ENCODE measurements around the gene SNX21.
"Not testable (repeated sequence)": the region's sequence is repeated elsewhere in the genome, so short reads cannot be mapped to it uniquely, and the experiment has no call there.

SNX21 gene

DNA sequence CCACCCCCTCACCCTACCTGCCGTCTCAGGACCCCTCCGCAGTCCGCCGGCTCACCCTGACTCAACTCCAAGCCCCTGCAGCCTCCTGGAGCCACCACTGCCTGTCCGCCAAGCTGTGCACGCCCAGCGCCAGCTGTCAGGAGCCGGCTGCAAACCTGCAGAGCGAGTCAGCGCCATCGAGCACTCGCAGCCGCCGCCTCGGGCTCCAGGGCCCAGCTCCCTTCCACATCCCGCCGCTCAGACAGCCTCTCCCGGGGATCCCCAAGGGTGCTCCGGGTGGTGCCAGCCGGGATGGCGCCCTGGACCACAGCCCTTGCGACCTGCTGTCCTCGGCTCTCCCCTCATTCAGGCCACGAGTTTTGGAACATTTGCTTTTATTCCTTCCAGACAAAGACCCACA lies 10.7 kb upstream of the SNX21 start:
- H3K4me3 ChIP-seq (ENCODE audit: low read depth, low read length): no peak overlapping the region

DNA sequence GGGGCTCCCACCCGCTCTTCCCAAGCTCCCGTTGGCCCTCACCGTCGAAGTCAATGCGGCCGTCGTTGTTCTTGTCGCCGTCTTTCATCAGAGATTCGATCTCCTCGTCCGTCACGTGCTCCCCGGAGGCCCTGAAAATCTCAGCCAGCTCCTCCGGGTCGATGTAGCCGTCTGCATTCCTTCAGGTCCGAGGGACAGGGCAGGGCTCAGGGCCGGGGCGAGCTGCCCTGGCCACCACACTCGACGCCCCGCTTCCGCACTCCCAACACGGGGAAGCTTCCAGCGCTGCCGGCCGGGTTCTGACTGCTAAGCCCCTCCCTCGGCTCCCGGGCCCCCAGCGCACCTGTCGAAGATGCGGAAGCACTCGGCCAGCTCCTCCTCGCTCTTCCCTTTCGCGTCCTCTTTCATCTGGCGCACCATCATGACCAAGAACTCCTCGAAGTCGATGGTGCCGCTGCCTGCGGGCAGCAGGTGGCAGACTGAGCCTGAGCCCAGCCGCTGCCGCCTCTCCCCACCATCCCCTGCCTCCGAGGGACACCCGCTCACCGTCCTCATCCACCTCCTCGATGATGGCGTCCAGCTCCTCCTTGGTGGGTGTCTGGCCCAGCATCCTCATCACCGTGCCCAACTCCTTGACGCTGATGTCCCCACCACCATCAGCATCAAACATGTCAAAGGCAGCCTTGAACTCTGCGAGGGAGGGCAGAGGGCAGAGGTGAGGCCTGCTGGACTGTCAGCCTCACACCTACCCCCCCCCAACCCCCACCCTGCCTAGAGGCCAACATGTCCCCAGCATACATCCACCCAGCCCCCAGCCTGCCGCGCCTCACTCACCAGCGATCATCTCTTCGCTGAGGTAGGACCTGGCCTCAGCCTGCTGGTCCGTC lies 9.4 kb upstream of the SNX21 start:
- H3K4me3 ChIP-seq (ENCODE audit: low read depth, low read length): no peak overlapping the region

DNA sequence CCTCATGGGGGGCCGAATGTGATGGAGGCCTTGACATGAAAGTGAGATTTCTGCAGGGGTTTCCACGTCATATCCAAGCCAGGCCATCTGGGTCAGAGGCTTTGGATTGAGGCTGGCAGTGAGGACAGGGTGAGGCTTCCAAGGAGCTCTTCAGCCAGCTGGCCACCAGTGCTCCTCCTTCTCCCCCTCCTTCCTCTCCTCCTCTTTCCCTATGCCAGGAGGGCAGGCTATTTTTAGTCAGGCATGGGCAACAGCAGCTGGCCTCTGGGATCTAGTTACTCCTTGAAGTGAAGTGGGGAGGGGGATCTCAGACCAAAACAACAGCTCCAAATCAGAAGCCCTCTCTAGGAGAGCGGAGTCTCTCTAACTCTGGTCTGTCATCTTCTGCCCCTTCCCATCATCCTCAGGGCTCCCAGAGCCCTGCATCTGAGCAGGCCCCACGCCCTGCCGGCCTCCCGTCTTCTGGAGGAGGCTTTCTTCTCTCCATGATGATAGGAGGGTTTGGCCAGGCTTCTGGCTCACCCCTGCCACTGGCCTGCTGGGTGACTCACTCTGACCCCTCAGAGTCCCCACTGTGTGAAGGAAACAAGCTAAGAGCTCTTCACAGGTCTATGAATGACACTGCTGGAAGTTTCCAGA lies 7.1 kb upstream of the SNX21 start:
- no peak overlapping the region for H3K4me3 ChIP-seq (ENCODE audit: low read depth, low read length)

DNA sequence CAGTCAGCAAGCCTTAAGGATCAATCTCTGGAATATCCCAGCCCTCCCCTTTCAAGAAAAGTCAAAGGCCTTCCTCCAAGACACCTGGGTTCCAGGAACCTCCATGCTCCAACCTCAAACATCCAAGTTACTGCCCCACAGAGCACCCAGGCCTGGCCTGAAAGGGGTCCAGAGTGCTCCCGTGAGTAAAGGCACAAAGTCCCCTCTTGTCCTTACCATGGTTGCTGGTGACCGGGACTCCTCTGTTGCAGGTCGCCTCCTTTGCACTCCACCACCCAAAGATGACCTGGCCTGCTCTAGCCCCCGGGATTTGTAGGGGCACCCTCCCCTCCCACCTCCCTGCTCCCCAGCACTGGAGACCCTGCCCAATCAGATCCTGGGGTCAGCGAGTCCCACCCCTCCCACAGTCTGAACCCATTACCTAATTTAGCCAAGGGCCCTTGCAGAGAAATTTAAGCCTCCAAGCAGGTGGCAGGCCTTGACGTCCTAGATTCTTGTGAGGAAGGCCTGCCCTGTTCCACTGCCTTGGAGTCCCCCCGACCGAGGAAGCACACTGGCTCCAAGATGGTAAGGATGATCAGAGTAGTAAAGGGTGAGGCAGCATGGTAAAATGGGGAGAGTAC lies 6.5 kb upstream of the SNX21 start, which contains the start of gene TNNC2:
TSS of gene TNNC2 (minus strand) at position 283 of the 623 bp plus-strand sequence. CDS start at position 219, 64 bp downstream.
- no peak within 1 kb of the TSS for H3K4me3 ChIP-seq (ENCODE audit: low read depth, low read length)

DNA sequence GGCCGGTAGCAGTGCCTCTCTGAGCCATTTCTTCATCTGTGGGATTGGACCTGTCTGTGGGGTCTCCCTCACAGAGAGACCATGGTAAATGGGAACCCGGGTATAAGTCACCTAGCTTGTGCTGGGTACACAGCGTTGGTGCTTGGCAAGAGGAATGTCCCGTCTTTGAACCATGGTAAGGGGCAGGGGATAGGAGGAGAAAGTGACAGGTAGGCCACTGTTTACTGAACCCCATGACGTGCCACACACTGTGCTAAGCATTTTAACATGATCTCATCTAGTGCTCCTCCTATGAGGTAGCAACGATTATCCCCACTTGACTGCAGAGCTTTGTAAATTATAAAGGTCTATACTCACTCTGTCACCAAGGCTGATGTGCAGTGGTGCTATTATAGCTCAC lies 5.9 kb upstream of the SNX21 start:
- H3K4me3 ChIP-seq (ENCODE audit: low read depth, low read length): no peak overlapping the region

DNA sequence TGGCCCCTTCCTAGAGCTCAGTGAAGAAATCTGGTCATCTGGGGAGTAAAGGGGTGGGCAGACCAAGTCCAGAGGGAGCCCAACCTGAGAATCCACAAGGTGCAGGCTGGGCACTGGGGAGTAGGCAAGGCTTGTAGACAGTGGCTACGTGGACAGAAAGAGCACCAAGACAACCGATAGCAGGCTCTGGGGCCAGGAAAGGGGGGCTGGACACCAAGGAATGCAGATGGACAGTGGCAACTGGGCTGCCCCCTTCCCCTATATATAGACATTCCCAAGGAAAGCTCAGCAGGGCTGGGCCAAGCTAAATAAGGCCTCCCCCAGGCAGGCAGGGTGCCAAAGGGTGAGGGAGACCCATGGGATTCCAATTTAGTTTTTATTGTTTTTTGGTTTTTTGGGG lies 5.0 kb upstream of the SNX21 start:
- H3K4me3 ChIP-seq (ENCODE audit: low read depth, low read length): no peak overlapping the region

DNA sequence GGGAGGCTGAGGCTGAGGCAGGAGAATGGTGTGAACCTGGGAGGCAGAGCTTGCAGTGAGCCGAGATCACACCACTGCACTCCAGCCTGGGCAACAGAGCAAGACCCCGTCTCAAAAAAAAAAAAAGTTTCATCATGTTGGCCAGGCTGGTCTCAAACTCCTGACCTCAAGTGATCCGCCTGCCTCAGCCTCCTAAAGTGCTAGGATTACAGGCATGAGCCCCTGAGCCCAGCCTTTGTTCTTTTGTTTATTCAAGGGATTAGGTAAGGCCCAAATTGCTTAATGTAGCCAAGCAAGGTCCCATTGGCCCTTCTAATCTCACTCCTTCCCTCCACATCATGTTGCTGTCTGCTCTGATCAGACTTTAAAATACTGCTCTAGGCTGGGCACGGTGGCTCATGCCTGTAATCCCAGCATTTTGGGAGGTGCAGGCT lies 3.9 kb upstream of the SNX21 start:
- not testable (repeated sequence) for H3K4me3 ChIP-seq (ENCODE audit: low read depth, low read length)

DNA sequence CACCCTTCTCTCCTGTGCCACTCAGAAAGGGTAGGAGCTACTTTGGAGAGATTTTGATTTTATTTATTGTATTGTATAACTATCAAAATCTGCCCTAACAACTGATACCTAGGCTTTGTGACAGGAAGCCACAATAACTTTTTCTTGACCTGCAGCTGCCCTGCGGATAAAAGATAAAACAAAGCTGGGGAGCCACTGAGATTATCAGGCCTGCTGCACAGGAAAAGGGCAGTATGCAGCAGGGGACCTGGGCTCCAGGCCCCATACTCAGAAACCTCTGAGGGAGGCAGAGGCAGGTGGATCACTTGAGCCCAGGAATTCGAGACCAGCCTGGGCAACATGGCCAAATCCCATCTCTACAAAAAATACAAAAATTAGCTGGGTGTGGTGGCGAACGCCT lies 980 bp upstream of the SNX21 start:
- H3K4me3 ChIP-seq (ENCODE audit: low read depth, low read length): no peak overlapping the region

DNA sequence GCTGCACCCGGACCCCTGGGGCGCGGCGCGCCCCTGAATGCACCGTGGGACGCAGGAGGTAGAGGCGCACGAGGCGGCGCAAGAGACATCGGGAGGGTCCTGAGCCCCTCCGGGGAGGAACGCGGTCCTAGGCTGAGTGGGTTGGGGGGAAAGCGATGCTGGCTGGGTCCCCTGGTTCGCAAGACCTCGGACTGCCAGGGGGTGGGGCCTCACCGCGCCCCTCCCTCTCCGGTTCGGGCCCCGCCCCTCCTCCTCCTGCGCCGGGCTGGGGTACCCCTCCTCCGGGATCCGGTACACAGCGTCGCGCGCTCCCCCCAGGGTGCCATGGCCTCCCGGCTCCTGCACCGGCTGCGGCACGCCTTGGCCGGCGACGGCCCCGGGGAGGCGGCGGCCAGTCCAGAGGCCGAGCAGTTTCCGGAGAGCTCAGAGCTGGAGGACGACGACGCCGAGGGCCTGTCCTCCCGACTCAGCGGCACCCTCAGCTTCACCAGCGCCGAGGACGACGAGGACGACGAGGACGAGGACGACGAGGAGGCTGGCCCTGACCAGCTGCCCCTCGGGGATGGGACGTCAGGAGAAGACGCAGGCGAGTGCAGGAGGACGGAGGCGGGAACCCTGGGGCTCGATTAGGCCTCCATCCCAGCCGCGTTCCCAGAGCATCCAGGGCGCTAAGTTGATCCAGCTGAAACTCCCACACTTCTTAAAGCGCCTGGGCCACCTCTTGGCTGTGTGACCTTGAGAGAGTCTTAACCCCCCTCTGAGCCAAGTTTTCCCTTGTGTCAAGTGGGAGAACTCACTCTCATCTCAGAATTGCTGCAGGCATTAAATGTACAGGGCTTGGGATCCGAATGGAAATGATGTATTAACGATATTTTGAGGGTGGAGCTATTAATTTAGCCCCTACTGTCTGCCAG lies 541 bp downstream of the SNX21 start:
- peak overlapping the region; percentile 52 for H3K4me3 ChIP-seq (ENCODE audit: low read depth, low read length)

DNA sequence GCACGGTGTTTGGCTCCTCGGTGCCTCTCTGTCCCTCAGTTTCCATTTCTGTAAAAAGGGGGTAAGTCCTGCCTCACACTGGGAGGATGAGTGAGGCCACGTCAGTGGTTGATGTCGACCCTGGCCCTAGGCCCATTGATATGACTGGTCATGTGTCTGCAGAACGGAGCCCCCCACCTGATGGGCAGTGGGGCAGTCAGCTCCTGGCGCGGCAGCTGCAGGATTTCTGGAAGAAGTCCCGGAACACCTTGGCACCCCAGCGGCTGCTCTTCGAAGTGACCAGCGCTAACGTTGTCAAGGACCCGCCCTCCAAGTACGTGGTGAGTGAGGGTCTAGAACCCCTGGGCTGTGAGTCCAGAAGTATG lies 1.2 kb downstream of the SNX21 start:
- H3K4me3 ChIP-seq (ENCODE audit: low read depth, low read length): peak overlapping the region; percentile 52

DNA sequence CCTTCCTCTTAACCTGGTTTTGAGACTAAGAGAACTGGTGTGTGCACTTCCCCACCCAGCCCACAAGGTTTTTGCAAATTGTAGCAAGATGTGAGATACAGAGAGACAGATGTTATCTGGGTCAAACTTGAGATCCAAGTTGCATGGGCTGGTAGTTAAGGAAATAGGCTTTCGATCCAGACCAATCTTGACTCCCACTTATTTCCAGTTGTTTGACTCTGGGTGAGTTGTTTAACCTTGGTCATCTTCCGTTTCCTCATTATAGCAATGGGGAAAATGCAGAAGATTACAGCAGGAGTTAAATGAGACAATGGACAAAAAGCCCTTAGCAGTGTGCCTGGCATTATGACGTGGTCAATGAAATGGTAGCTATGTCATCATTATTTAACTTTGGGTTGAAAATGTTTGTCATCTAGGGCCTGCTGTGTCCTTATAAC lies 1.7 kb downstream of the SNX21 start:
- H3K4me3 ChIP-seq (ENCODE audit: low read depth, low read length): no peak overlapping the region

DNA sequence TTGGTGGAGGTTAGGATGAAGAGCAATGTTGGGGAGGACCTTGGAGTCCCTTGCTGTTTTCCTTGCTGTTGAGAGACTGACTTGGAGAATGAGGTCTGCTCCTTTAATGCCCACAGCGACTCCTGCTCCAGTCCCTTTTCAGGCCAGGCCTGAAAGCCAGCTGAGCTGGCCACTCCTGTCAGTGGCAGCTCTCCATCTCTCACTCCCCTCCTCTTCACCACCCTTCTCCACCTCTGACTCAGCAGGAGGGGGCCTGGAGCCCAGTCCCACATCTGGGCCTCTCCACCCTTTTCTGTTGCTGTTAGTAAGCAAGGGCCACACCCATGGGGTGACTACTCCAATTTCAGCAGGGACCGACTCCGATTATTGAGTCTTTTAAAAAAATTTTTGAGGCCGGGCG lies 2.2 kb downstream of the SNX21 start:
- no peak overlapping the region for H3K4me3 ChIP-seq (ENCODE audit: low read depth, low read length)

DNA sequence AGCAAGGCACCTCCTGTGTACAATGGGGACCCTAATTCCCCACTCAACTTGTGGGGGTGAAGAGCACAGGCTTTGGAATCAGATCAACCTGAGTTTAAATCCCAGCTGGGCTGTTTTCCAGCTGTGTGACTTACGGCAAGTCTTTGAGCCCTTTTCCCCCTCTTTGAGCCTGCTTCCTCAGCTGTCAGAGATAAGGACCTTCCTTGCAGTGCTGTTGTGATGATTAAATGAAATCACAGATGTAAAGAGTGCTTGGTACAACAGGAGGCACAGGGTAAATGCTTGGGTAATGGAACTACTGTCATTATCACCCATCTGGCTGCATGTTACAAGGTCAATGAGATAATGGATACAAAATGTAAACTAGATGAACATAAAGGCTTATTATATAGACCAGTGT lies 3.2 kb downstream of the SNX21 start:
- no peak overlapping the region for H3K4me3 ChIP-seq (ENCODE audit: low read depth, low read length)

DNA sequence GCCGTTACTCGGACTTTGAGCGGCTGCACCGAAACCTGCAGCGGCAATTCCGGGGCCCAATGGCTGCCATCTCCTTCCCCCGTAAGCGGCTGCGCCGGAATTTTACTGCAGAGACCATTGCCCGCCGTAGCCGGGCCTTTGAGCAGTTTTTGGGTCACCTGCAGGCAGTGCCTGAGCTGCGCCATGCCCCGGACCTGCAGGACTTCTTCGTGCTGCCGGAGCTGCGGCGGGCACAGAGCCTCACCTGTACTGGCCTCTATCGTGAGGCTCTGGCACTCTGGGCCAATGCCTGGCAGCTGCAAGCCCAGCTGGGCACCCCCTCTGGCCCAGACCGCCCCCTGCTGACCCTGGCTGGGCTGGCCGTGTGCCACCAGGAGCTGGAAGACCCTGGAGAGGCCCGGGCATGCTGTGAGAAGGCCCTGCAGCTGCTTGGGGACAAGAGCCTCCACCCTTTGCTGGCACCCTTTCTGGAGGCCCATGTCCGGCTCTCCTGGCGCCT lies 7.2 kb downstream of the SNX21 start:
- H3K4me3 ChIP-seq (ENCODE audit: low read depth, low read length): no peak overlapping the region

DNA sequence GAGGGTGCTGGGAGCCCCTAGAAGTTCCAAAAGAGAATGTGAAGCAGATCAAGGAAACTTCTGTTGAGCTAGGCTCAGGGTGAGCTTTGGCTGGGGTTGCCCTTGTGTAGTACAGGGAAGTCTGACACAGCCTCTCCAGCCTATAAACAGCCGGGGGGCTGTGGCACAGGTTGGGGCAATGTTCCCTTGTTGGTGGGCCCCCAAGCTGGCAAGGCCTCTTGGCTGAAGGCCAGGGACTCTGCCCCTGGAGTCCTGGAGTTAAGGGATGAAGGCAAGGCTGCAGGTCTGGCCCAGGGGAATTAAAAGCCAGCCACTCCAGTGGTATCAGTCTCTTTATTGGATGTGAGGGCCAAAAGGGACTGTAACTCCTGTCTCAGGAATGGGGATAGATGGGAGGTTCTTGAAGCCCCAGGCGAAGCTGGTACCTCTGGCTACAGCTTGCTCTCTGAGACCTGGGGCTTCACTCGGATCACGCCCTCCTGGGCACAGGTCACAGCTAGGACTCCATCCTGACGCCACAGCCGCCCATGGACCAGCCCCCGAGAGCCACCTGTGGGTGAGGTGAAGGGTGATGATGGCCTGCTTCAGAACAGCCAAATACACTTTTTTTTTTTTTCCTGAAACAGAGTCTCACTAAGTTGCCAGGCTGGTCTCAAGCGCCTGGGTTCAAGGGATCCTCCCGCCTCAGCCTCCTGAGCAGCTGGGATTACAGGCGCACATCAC lies 8.0 kb downstream of the SNX21 start:
- no peak overlapping the region for H3K4me3 ChIP-seq (ENCODE audit: low read depth, low read length)

DNA sequence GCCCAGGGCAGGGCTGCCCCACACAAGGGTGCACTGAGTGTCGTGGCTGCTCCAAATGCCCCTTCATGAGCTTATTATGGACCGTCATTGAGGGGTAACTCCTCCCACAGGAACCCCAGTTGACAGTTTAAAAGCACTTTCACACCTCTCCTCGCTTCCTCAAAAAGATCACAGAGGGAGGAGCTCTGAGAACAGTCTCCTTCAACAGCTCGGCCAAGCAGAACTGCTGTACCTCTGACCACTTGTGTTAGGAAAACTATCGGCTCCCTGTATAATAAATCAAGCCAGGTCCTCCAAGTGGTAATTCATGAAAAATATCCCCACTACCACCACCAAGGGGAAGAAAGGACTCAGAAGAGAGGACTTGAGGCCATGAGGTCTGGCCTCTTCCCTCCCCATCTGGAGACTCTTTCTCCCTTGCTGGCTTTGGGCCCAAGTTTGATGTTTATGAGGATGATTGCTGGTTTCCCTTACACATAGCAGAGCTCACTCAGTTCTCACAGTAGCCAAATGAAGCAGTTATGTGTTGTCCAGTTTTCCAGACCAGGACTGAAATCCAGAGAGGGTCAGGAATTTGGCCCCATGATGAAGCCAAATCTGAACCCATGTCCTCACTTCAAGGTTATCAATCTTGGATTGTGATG lies 8.7 kb downstream of the SNX21 start:
- H3K4me3 ChIP-seq (ENCODE audit: low read depth, low read length): no peak overlapping the region

DNA sequence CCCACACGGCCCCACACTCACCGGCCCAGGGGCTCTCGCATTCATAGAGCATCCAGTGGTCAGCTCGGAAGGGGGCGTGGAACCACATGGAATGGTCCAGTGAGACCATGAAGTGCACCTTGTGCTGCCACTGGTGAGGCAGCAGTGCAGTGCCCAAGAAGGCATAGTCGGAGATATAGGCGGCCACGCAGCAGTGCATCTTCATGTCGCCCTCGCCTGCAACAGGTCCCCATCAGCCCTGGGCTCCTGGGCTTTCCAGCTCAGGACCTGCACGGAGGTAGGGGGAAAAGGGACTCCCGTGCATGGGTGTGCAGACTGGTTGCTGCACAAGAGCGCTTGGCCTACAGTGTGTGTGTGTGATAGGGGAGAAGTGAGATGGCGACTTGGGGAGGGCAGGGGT lies 9.9 kb downstream of the SNX21 start:
- no peak overlapping the region for H3K4me3 ChIP-seq (ENCODE audit: low read depth, low read length)

DNA sequence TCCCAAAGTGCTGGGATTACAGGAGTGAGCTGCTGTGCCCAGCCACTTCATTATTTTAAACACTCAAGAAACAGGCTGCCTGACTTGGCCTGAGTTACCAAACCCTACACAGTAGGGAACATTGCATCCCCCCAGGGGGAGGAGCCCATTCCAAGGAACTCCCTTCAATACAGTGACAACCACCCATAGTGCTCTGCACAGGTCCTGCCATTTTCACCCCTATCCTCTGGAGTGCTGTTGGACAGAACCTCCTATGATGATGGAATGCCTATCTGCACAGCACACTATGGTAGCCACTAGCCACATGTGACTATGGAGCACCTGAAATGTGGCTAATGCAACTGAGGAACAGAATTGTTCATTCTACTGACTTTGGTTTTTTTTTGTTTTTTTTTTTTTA lies 11.9 kb downstream of the SNX21 start:
- no peak overlapping the region for H3K4me3 ChIP-seq (ENCODE audit: low read depth, low read length)

DNA sequence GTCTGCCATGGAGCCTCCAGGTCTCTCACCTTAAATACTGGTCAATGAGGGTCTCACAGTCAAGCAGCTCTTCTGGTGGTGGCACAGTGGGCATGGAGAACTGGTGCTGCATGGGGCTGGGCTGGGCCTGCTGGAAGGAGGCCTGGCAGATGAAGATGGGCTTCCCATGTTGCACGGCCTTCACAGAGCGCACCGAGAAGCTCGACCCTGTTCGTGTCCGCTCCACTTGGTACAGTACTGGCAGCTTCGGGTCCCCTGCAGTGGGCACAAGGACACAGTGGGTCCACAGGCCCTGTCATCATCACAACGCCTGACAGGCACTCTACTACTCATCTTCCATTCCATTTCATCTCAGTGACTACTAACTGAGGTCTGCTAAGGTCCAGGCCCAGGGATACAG lies 14.8 kb downstream of the SNX21 start:
- H3K4me3 ChIP-seq (ENCODE audit: low read depth, low read length): no peak overlapping the region

Data from iPS-11a (cell line).